Measurements from ENCODE around the gene PLCB4. TPM values are rescaled to one million over a fixed set of nuclear protein-coding genes. Genes with fewer than 3 reads are reported as not detected.

The PLCB4 gene
- total RNA-seq, 2 experiments from 2014 or later, result not detected

GRCh38 chr20:9202420-9203080 is 133.7 kb downstream of the PLCB4 start:
- Histone ChIP-seq H3K9me3 (ENCODE audit: low read length) (no peaks in the 10 kb centered on the region), H3K36me3 (ENCODE audit: insufficient read depth, low read length) (no peaks in the 10 kb centered on the region), H3K79me2 (ENCODE audit: insufficient read depth, low read depth, low read length) (no peaks in the 10 kb centered on the region), H4K20me1 (ENCODE audit: insufficient read depth, low read length) (no peaks in the 10 kb centered on the region), H3K4me2 (ENCODE audit: low read length) (no peak overlapping the region), H3K4me3 (ENCODE audit: low read depth, low read length, poor library complexity, severe bottlenecking) (no peak overlapping the region), H2AFZ (ENCODE audit: low read length) (no peak overlapping the region), H3K9me2 (ENCODE audit: insufficient read depth, low read length) (no peaks in the 10 kb centered on the region), H3K27ac (ENCODE audit: low read depth, low read length, poor library complexity, severe bottlenecking) (no peak overlapping the region), H3K4me1 (ENCODE audit: insufficient read depth, low read length, poor library complexity, severe bottlenecking) (no peaks in the 10 kb centered on the region)
- TF ChIP-seq CTCF (conservative IDR thresholded peaks at IDR 0.05; ENCODE audit: low read length) (no peak), EZH2phosphoT487 (IDR thresholded peaks at IDR 0.05; ENCODE audit: borderline replicate concordance, low read depth, low read length) (no peak)
- BruUV-seq (replicated peaks), result no TSS peak
- ChIA-PET CTCF (ENCODE audit: unreplicated experiment) (no interaction called here), POLR2A (interaction anchor here (0.7 kb wide), 1 partner anchor 1813 kb away, joined by 4 read pairs; no protein-coding TSS in a partner anchor)
- intact Hi-C loops (cut with micrococcal nuclease; ENCODE audit: unreplicated experiment), result no loop called here
- no peak for DNase-seq (ENCODE audit: low spot score)

- intact Hi-C loops (cut with micrococcal nuclease; ENCODE audit: unreplicated experiment), result no loop called here
- no peaks in the 10 kb centered on the region for H3K4me1 ChIP-seq (ENCODE audit: insufficient read depth, low read length, poor library complexity, severe bottlenecking)
These were observed 134.2 kb downstream of the PLCB4 start for GRCh38 chr20:9203081-9203447.

More at GRCh38 chr20:9203081-9203447, 134.2 kb downstream of the PLCB4 start:
- H3K36me3 ChIP-seq (ENCODE audit: insufficient read depth, low read length), result no peaks in the 10 kb centered on the region
- no peak for DNase-seq (ENCODE audit: low spot score)
- no TSS peak for BruUV-seq (replicated peaks)
- no peak overlapping the region for H3K4me2 ChIP-seq (ENCODE audit: low read length)
- TF ChIP-seq CTCF (conservative IDR thresholded peaks at IDR 0.05; ENCODE audit: low read length) (no peak), EZH2phosphoT487 (IDR thresholded peaks at IDR 0.05; ENCODE audit: borderline replicate concordance, low read depth, low read length) (no peak)
- H3K4me3 ChIP-seq (ENCODE audit: low read depth, low read length, poor library complexity, severe bottlenecking), result no peak overlapping the region
- no peaks in the 10 kb centered on the region for H3K9me3 ChIP-seq (ENCODE audit: low read length)
- no peaks in the 10 kb centered on the region for H3K79me2 ChIP-seq (ENCODE audit: insufficient read depth, low read depth, low read length)
- POLR2A ChIA-PET, result interaction anchor here (0.7 kb wide), 1 partner anchor 1812 kb away, joined by 4 read pairs; no protein-coding TSS in a partner anchor
- H2AFZ ChIP-seq (ENCODE audit: low read length), result no peak overlapping the region
- CTCF ChIA-PET (ENCODE audit: unreplicated experiment), result no interaction called here
- no peaks in the 10 kb centered on the region for H3K9me2 ChIP-seq (ENCODE audit: insufficient read depth, low read length)
- H3K27ac ChIP-seq (ENCODE audit: low read depth, low read length, poor library complexity, severe bottlenecking), result no peak overlapping the region
- H4K20me1 ChIP-seq (ENCODE audit: insufficient read depth, low read length), result no peaks in the 10 kb centered on the region

All from OCI-LY7 (cell line).